Measurements from ENCODE around the gene KIF13A.
"Not testable (repeated sequence)": the region's sequence is repeated elsewhere in the genome, so short reads cannot be mapped to it uniquely, and the experiment has no call there.

Gene KIF13A

GRCh38 chr6:17967668-17968518 lies 19.5 kb downstream of the KIF13A start:
- no peak for DNase-seq

GRCh38 chr6:17966451-17966850 lies 21.0 kb downstream of the KIF13A start:
- DNase-seq, result no peak

GRCh38 chr6:17965397-17965796 lies 22.0 kb downstream of the KIF13A start:
- DNase-seq, result no peak

- no peak for DNase-seq
Measured at GRCh38 chr6:17964633-17965032, 22.8 kb downstream of the KIF13A start.

- DNase-seq, result peak; percentile 89
Measured at GRCh38 chr6:17962436-17963031, 24.9 kb downstream of the KIF13A start.

- DNase-seq, result no peak
Measured at GRCh38 chr6:17959302-17959701, 28.1 kb downstream of the KIF13A start.

GRCh38 chr6:17957904-17958620 lies 29.4 kb downstream of the KIF13A start:
- DNase-seq, result no peak

- DNase-seq, result no peak
Measured at GRCh38 chr6:17957498-17957897, 29.9 kb downstream of the KIF13A start.

GRCh38 chr6:17957086-17957485 lies 30.3 kb downstream of the KIF13A start:
- DNase-seq, result no peak

- no peak for DNase-seq
Measured at GRCh38 chr6:17950095-17950494, 37.3 kb downstream of the KIF13A start.

GRCh38 chr6:17949168-17949567 lies 38.3 kb downstream of the KIF13A start:
- no peak for DNase-seq

- no peak for DNase-seq
Measured at GRCh38 chr6:17948725-17949124, 38.7 kb downstream of the KIF13A start.

- not testable (repeated sequence) for DNase-seq
Measured at GRCh38 chr6:17947574-17947973, 39.9 kb downstream of the KIF13A start.

- no peak for DNase-seq
Measured at GRCh38 chr6:17945575-17945974, 41.9 kb downstream of the KIF13A start.

- no peak for DNase-seq
Measured at GRCh38 chr6:17945111-17945510, 42.3 kb downstream of the KIF13A start.

- DNase-seq, result no peak
Measured at GRCh38 chr6:17941318-17941717, 46.1 kb downstream of the KIF13A start.

GRCh38 chr6:17940151-17940792 lies 47.2 kb downstream of the KIF13A start:
- no peak for DNase-seq

GRCh38 chr6:17938901-17939300 lies 48.5 kb downstream of the KIF13A start:
- DNase-seq, result peak; percentile 17

- DNase-seq, result no peak
Measured at GRCh38 chr6:17935188-17936149, 52.0 kb downstream of the KIF13A start.

- DNase-seq, result no peak
Measured at GRCh38 chr6:17933716-17934115, 53.7 kb downstream of the KIF13A start.

- no peak for DNase-seq
Measured at GRCh38 chr6:17932330-17932852, 55.0 kb downstream of the KIF13A start.

GRCh38 chr6:17931227-17931626 lies 56.2 kb downstream of the KIF13A start:
- DNase-seq, result no peak

Measured in NCI-H524 treated with DMSO at 0.1 percent for 48 hours (cell line).